Measurements from ENCODE around the gene ALAS1.

GRCh38 chr3:52222319-52223221, 24.6 kb downstream of the ALAS1 start:
- TF ChIP-seq YY1 (IDR thresholded peaks at IDR 0.05; ENCODE audit: insufficient read depth, insufficient read length) (no peak), ZNF274 (IDR thresholded peaks at IDR 0.05; ENCODE audit: low read depth, low read length) (no peak), SUZ12 (IDR thresholded peaks at IDR 0.05; ENCODE audit: extremely low read depth, insufficient read depth, insufficient read length) (no peak)

Measured in NT2/D1 (cell line).